IPS-20b (cell line): ENCODE results near the gene GCH1.

ENCODE experiments used
- H3K27ac ChIP-seq: one replicate; pipeline ENCODE4 v1.5.1; 2013; ENCODE audit warnings: low read length
- H3K27me3 ChIP-seq: 2 replicates; pipeline ENCODE4 v1.6.1; 2013; ENCODE audit warnings: mild to moderate bottlenecking, low read length, inconsistent platforms; ENCODE audit not compliant: insufficient read depth
- H3K36me3 ChIP-seq: 2 replicates; pipeline ENCODE4 v1.6.1; 2013; ENCODE audit warnings: low read depth, mild to moderate bottlenecking, inconsistent platforms, low read length, moderate library complexity; ENCODE audit not compliant: insufficient read depth
- H3K4me1 ChIP-seq: 2 replicates; pipeline ENCODE4 v1.6.1; 2013; ENCODE audit warnings: mild to moderate bottlenecking, control low read depth, inconsistent platforms, low read length, moderate library complexity; ENCODE audit not compliant: insufficient read depth
- H3K4me3 ChIP-seq: 2 replicates; pipeline ENCODE4 v1.5.1; 2013; ENCODE audit warnings: mild to moderate bottlenecking, low read length, inconsistent platforms
- H3K9ac ChIP-seq: 2 replicates; pipeline ENCODE4 v1.6.1; 2013; ENCODE audit warnings: low read depth, mild to moderate bottlenecking, inconsistent platforms, low read length, moderate library complexity
- H3K9me3 ChIP-seq: 2 replicates; pipeline ENCODE4 v1.6.1; 2013; ENCODE audit warnings: mild to moderate bottlenecking, low read depth, low read length, inconsistent platforms; ENCODE audit not compliant: insufficient read depth

Gene GCH1

DNA sequence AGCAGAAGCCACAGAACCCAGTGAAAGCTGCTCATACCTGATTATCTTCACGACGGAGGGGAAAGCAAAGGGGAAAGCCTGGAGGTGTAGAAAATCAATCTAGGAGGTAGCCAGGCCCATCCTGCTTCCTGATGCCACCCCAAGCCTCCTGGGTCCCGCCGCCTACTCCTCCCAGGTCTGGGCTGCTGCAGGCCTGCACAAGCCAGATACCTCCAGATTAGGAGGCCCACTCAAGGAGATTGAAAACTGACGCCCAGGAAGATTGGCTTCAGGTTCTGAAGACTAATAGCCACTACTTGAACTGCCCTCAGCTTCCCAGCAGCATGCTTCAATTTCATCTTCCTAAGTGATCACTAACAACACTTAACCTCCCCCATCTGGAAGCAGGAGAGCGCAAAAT lies 87.1 kb downstream of the GCH1 start:
- no peaks in the 10 kb centered on the region for H3K9me3 ChIP-seq
- H3K4me1 ChIP-seq, result no peaks in the 10 kb centered on the region
- no peak overlapping the region for H3K27ac ChIP-seq
- H3K36me3 ChIP-seq, result no peaks in the 10 kb centered on the region
- no peaks in the 10 kb centered on the region for H3K27me3 ChIP-seq
- H3K9ac ChIP-seq, result no peak overlapping the region
- H3K4me3 ChIP-seq, result no peak overlapping the region

GRCh38 chr14:54815016-54815415 lies 87.6 kb downstream of the GCH1 start:
- Histone ChIP-seq H3K36me3 (no peaks in the 10 kb centered on the region), H3K4me3 (no peak overlapping the region), H3K9ac (no peak overlapping the region), H3K27me3 (no peaks in the 10 kb centered on the region), H3K4me1 (no peaks in the 10 kb centered on the region), H3K27ac (no peak overlapping the region), H3K9me3 (no peaks in the 10 kb centered on the region)

GRCh38 chr14:54814076-54814475 lies 88.5 kb downstream of the GCH1 start:
- H3K36me3 ChIP-seq, result no peaks in the 10 kb centered on the region
- H3K4me1 ChIP-seq, result no peaks in the 10 kb centered on the region
- H3K4me3 ChIP-seq, result no peak overlapping the region
- H3K9me3 ChIP-seq, result no peaks in the 10 kb centered on the region
- no peak overlapping the region for H3K9ac ChIP-seq
- H3K27ac ChIP-seq, result no peak overlapping the region
- no peaks in the 10 kb centered on the region for H3K27me3 ChIP-seq

DNA sequence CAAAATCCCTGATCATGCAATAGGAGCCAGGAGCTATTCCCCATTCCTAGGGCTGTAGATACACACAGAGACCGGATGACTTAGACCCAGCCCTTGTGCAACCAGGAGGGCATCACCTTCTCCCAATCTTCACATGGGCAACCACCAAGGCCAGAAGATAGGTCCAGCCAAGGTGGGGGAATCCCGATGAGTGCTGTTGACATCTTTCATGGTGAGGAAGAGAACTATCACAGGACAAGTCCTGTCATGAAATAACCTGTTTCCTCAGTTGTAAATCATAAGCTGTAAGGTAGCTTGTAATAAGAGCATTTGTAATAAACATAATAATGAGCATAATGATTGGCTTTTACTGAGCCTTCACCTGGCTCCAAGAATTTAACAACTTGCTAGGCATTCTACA lies 89.5 kb downstream of the GCH1 start:
- H3K27ac ChIP-seq, result no peak overlapping the region
- no peak overlapping the region for H3K4me3 ChIP-seq
- no peaks in the 10 kb centered on the region for H3K36me3 ChIP-seq
- H3K9me3 ChIP-seq, result no peaks in the 10 kb centered on the region
- H3K27me3 ChIP-seq, result no peaks in the 10 kb centered on the region
- H3K9ac ChIP-seq, result no peak overlapping the region
- no peaks in the 10 kb centered on the region for H3K4me1 ChIP-seq

DNA sequence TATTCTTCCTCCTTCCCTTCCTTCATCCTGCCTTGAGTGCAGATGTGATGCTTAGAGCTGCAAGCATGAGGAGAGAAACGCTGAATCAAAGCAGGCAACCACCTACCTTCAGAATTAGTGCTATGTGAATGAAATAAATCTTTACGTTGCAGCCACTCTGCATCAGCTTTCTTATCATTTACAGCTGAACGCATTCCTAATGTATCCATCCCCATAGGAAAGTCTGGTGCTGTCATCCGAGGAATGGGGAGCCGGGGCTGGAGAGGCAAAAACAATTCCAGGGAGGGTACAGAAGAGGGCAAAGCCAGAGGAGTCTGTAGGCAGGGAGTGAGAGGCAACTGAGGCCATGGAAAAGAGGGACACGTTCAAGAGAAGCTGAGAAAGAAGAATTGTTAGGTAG lies 90.0 kb downstream of the GCH1 start:
- no peak overlapping the region for H3K9ac ChIP-seq
- no peak overlapping the region for H3K27ac ChIP-seq
- H3K4me1 ChIP-seq, result no peaks in the 10 kb centered on the region

DNA sequence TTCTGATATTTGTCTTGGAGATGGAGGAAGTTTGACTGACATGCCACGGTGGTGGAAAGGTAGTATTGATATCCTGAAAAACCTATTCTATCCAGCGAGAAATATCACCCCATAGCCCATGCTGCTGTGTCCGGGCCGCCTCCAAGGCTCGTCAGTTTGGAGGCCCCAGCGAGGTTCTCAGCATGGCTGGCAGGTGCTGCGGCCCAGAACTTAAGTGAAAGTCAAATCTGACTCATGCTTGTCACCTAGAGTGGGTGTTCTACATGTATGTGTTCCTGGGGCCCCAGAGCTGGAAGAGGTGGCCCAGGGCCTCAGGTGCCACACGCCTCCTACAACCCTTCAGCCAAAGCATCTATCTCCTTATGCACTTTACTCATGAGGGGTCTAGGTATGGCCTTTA lies 92.9 kb downstream of the GCH1 start:
- peaks cover 7% of the 10 kb centered on the region; the same call in 1 of the 2 replicates for H3K4me1 ChIP-seq

More for the DNA sequence above, 90.0 kb downstream of the GCH1 start:
- H3K36me3 ChIP-seq, result no peaks in the 10 kb centered on the region
- H3K9me3 ChIP-seq, result no peaks in the 10 kb centered on the region
- H3K4me3 ChIP-seq, result no peak overlapping the region
- H3K27me3 ChIP-seq, result no peaks in the 10 kb centered on the region

DNA sequence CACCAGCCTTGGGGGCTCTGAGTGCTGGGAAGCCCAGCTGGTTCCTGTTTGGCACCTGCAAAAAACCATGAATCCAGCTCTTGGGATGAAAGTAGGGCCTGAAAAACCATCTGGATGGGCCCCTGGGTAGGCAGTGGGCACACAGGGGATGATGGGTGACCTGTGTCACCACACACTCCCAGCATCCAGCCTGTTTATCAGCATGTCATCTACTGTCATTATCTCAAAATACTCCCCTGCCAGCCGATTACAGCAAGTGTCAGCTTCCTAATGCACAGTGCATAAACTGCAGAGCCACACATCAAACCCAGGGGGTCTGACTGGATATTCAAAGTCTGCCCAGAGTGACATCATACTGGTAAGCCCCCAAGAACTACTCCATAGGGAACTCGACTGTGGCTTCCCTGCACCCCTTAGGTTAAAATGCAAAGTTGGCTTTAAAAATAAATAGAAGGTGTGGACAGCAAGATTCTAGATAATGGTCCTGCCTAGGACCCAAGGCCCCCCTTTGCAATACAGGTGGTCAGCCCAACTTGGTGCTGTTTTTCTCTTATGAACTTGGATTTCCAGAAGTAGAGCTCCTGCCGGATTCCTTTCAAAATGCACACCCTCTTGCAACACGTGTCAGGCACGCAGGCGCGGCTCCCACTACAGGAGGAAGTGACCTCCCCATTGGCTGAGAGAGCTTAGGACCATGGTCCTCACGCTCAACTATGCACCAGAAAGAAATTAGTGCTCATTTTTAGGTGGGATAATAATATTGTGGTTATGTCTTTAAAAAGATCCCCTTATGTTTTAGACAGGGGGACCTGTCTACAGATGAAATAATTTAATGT lies 94.1 kb downstream of the GCH1 start:
- Histone ChIP-seq H3K4me3 (no peak overlapping the region), H3K9ac (no peak overlapping the region), H3K4me1 (peaks cover 7% of the 10 kb centered on the region; the same call in 1 of the 2 replicates), H3K36me3 (no peaks in the 10 kb centered on the region), H3K9me3 (no peaks in the 10 kb centered on the region), H3K27ac (no peak overlapping the region), H3K27me3 (peaks cover 18% of the 10 kb centered on the region; the same call in 1 of the 2 replicates)

More for the DNA sequence above, 92.9 kb downstream of the GCH1 start:
- Histone ChIP-seq H3K9me3 (no peaks in the 10 kb centered on the region), H3K9ac (no peak overlapping the region), H3K27me3 (peaks cover 9% of the 10 kb centered on the region; the same call in 1 of the 2 replicates), H3K36me3 (no peaks in the 10 kb centered on the region), H3K27ac (no peak overlapping the region), H3K4me3 (no peak overlapping the region)

DNA sequence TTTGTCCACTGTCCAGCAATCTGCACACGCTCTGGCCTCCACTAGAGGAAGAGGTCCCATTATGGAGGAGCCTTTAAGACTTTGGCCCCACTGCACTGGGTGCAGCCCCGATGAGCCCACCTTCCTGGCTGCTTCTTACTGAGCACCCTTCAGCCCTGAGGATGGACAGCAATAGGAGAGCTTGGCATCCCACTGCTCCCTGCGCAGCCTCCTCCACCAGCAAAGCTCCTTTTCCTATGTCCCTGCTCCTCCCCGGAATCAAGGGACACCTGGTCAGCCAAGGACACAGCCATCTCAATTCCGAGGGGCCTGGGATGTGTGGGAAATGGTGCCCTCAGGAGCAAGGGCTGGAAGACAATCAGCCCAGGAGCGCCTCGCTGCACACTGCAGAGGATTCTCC lies 94.7 kb downstream of the GCH1 start:
- Histone ChIP-seq H3K9ac (no peak overlapping the region), H3K9me3 (no peaks in the 10 kb centered on the region), H3K36me3 (no peaks in the 10 kb centered on the region), H3K4me3 (no peak overlapping the region), H3K27ac (no peak overlapping the region), H3K27me3 (peaks cover 25% of the 10 kb centered on the region; the same call in 1 of the 2 replicates), H3K4me1 (peaks cover 7% of the 10 kb centered on the region; the same call in 1 of the 2 replicates)

- no peak overlapping the region for H3K9ac ChIP-seq
- no peaks in the 10 kb centered on the region for H3K36me3 ChIP-seq
- no peaks in the 10 kb centered on the region for H3K9me3 ChIP-seq
- H3K27me3 ChIP-seq, result peaks cover 25% of the 10 kb centered on the region; the same call in 1 of the 2 replicates
- no peak overlapping the region for H3K27ac ChIP-seq
- H3K4me1 ChIP-seq, result peaks cover 7% of the 10 kb centered on the region; the same call in 1 of the 2 replicates
- H3K4me3 ChIP-seq, result no peak overlapping the region
Observed at GRCh38 chr14:54807428-54807827, 95.2 kb downstream of the GCH1 start.

GRCh38 chr14:54806616-54807015 lies 96.0 kb downstream of the GCH1 start:
- Histone ChIP-seq H3K27me3 (peaks cover 25% of the 10 kb centered on the region; the same call in 1 of the 2 replicates), H3K36me3 (no peaks in the 10 kb centered on the region), H3K9me3 (no peaks in the 10 kb centered on the region), H3K4me3 (no peak overlapping the region), H3K27ac (no peak overlapping the region), H3K9ac (no peak overlapping the region), H3K4me1 (peaks cover 7% of the 10 kb centered on the region; the same call in 1 of the 2 replicates)

- Histone ChIP-seq H3K36me3 (no peaks in the 10 kb centered on the region), H3K9me3 (no peaks in the 10 kb centered on the region), H3K9ac (no peak overlapping the region), H3K4me3 (no peak overlapping the region), H3K27ac (no peak overlapping the region), H3K27me3 (peaks cover 25% of the 10 kb centered on the region; the same call in 1 of the 2 replicates), H3K4me1 (peaks cover 7% of the 10 kb centered on the region; the same call in 1 of the 2 replicates)
Observed at GRCh38 chr14:54805445-54806322, 96.9 kb downstream of the GCH1 start.
